GM19035 (cell line): ENCODE results near the gene CWC25.
A peak's percentile ranks its signal among the peaks of the same experiment; 100 is the strongest.
"Not testable (repeated sequence)": the region's sequence is repeated elsewhere in the genome, so short reads cannot be mapped to it uniquely, and the experiment has no call there.

Experiments used
- ATAC-seq: cut with Tn5 transposase; IDR thresholded peaks from one replicate; pipeline ENCODE4 v1.9.1; 2021; ENCODE audit not compliant: unreplicated experiment

CWC25 gene

GRCh38 chr17:38824899-38825761, at the start of gene CWC25:
Gene CWC25, minus strand, starts transcription at chr17:38825321. Its CDS starts 138 bp downstream, at chr17:38825183.
- ATAC-seq = peak; percentile 85

GRCh38 chr17:38873640-38874380, 48.7 kb upstream of the CWC25 start:
- ATAC-seq = no peak

GRCh38 chr17:38872671-38873385, 47.7 kb upstream of the CWC25 start:
- ATAC-seq = no peak

GRCh38 chr17:38872027-38872511, 46.9 kb upstream of the CWC25 start:
- no peak for ATAC-seq

- no peak for ATAC-seq
Measured at GRCh38 chr17:38871247-38872015, 46.3 kb upstream of the CWC25 start.

- no peak for ATAC-seq
Measured at GRCh38 chr17:38870259-38871165, 45.4 kb upstream of the CWC25 start.

- peak; percentile 45 for ATAC-seq
Measured at GRCh38 chr17:38869526-38870258, 44.6 kb upstream of the CWC25 start, which contains the start of gene LASP1. Gene LASP1, plus strand, starts transcription at chr17:38870058. Its CDS starts 132 bp downstream, at chr17:38870190.

- peak; percentile 39 for ATAC-seq
Measured at GRCh38 chr17:38868817-38869525, 43.9 kb upstream of the CWC25 start.

- ATAC-seq = no peak
Measured at GRCh38 chr17:38867968-38868816, 43.1 kb upstream of the CWC25 start.

- no peak for ATAC-seq
Measured at GRCh38 chr17:38867179-38867967, 42.3 kb upstream of the CWC25 start.

- ATAC-seq = no peak
Measured at GRCh38 chr17:38864636-38865398, 39.7 kb upstream of the CWC25 start.

GRCh38 chr17:38861399-38861843, 36.3 kb upstream of the CWC25 start:
- ATAC-seq = no peak

GRCh38 chr17:38857271-38857670, 32.1 kb upstream of the CWC25 start:
- ATAC-seq = no peak

GRCh38 chr17:38855101-38855714, 30.1 kb upstream of the CWC25 start:
- ATAC-seq = not testable (repeated sequence)
